ENCODE results near the gene PID1.

PID1 gene

GRCh38 chr2:229154381-229154780, 116.7 kb downstream of the PID1 start:
- no peaks in the 10 kb centered on the region for H3K27me3 ChIP-seq (replicated peaks)
- DNase-seq: peak; percentile 59
- no peaks in the 10 kb centered on the region for H3K36me3 ChIP-seq (replicated peaks)
- TF ChIP-seq CTCF (IDR thresholded peaks at IDR 0.05; ENCODE audit: low read depth, low read length, missing control alignments): no peak
- peak overlapping the region; percentile 34 for H3K27ac ChIP-seq
- in situ Hi-C loops (cut with HindIII; ENCODE audit: low pct_ligation_motif_present, low sequenced_read_pairs): no loop called here
- H3K4me3 ChIP-seq (ENCODE audit: low read depth, low read length): no peak overlapping the region

- H3K4me3 ChIP-seq (ENCODE audit: low read depth, low read length): no peak overlapping the region
- no peak for TF ChIP-seq CTCF (IDR thresholded peaks at IDR 0.05; ENCODE audit: low read depth, low read length, missing control alignments)
- H3K36me3 ChIP-seq (replicated peaks): no peaks in the 10 kb centered on the region
- in situ Hi-C loops (cut with HindIII; ENCODE audit: low pct_ligation_motif_present, low sequenced_read_pairs): no loop called here
- no peak for DNase-seq
- no peaks in the 10 kb centered on the region for H3K27me3 ChIP-seq (replicated peaks)
- H3K27ac ChIP-seq: peak overlapping the region; percentile 34
These were observed 117.1 kb downstream of the PID1 start for GRCh38 chr2:229153951-229154350.

GRCh38 chr2:229153267-229153666, 117.8 kb downstream of the PID1 start:
- no peak for TF ChIP-seq CTCF (IDR thresholded peaks at IDR 0.05; ENCODE audit: low read depth, low read length, missing control alignments)
- H3K4me3 ChIP-seq (ENCODE audit: low read depth, low read length): no peak overlapping the region
- in situ Hi-C loops (cut with HindIII; ENCODE audit: low pct_ligation_motif_present, low sequenced_read_pairs): no loop called here
- no peaks in the 10 kb centered on the region for H3K27me3 ChIP-seq (replicated peaks)
- no peak overlapping the region for H3K27ac ChIP-seq
- DNase-seq: no peak
- H3K36me3 ChIP-seq (replicated peaks): no peaks in the 10 kb centered on the region

- H3K4me3 ChIP-seq (ENCODE audit: low read depth, low read length): no peak overlapping the region
- H3K27me3 ChIP-seq (replicated peaks): no peaks in the 10 kb centered on the region
- no peak for DNase-seq
These were observed 118.4 kb downstream of the PID1 start for GRCh38 chr2:229152674-229153073.

GRCh38 chr2:229150317-229150716, 120.8 kb downstream of the PID1 start:
- in situ Hi-C loops (cut with HindIII; ENCODE audit: low pct_ligation_motif_present, low sequenced_read_pairs): no loop called here
- Histone ChIP-seq H3K4me3 (ENCODE audit: low read depth, low read length) (no peak overlapping the region), H3K27me3 (replicated peaks) (no peaks in the 10 kb centered on the region), H3K27ac (no peak overlapping the region), H3K36me3 (replicated peaks) (no peaks in the 10 kb centered on the region)
- no peak for DNase-seq
- no peak for TF ChIP-seq CTCF (IDR thresholded peaks at IDR 0.05; ENCODE audit: low read depth, low read length, missing control alignments)

More at GRCh38 chr2:229152674-229153073, 118.4 kb downstream of the PID1 start:
- in situ Hi-C loops (cut with HindIII; ENCODE audit: low pct_ligation_motif_present, low sequenced_read_pairs): no loop called here
- no peak for TF ChIP-seq CTCF (IDR thresholded peaks at IDR 0.05; ENCODE audit: low read depth, low read length, missing control alignments)
- Histone ChIP-seq H3K27ac (no peak overlapping the region), H3K36me3 (replicated peaks) (no peaks in the 10 kb centered on the region)

GRCh38 chr2:229141424-229142025, 129.6 kb downstream of the PID1 start:
- peak; percentile 32 for DNase-seq
- H3K27ac ChIP-seq: no peak overlapping the region
- H3K4me3 ChIP-seq (ENCODE audit: low read depth, low read length): no peak overlapping the region
- in situ Hi-C loops (cut with HindIII; ENCODE audit: low pct_ligation_motif_present, low sequenced_read_pairs): no loop called here
- no peaks in the 10 kb centered on the region for H3K36me3 ChIP-seq (replicated peaks)
- no peak for TF ChIP-seq CTCF (IDR thresholded peaks at IDR 0.05; ENCODE audit: low read depth, low read length, missing control alignments)
- no peaks in the 10 kb centered on the region for H3K27me3 ChIP-seq (replicated peaks)
